Fibroblast of villous mesenchyme (primary cell): Measurements from ENCODE around the gene RPL37A. TPM values are rescaled to one million over a fixed set of nuclear protein-coding genes. Genes with fewer than 3 reads are reported as not detected.
A peak's percentile ranks its signal among the peaks of the same experiment; 100 is the strongest.

Source experiments
- DNase-seq: peaks from one replicate; pipeline ENCODE4 v3.0.0-alpha.2; 2010; ENCODE audit warnings: low read depth
- H3K4me3 ChIP-seq: 2 replicates; pipeline ENCODE4 v1.5.1; 2011; ENCODE audit warnings: low read depth, mild to moderate bottlenecking, low read length
- CTCF ChIP-seq: IDR thresholded peaks from 2 replicates; pipeline ENCODE4 v1.5.1; 2012; ENCODE audit warnings: low read depth, mild to moderate bottlenecking, low read length; ENCODE audit not compliant: insufficient read depth
- total RNA-seq: library from RNA; depleted of rRNA; stranded (reverse); fragments of >200 nt; gene quantifications from 2 replicates; pipeline ENCODE4 v1.2.3, GENCODE V29; 2012

Gene RPL37A
- total RNA-seq, 1 donor = 822 TPM

- TF ChIP-seq CTCF = no peak
- no peak overlapping the region for H3K4me3 ChIP-seq
- no peak for DNase-seq
Measured at GRCh38 chr2:216540920-216541319, 42.3 kb downstream of the RPL37A start.

- H3K4me3 ChIP-seq = no peak overlapping the region
- no peak for TF ChIP-seq CTCF
- DNase-seq = no peak
Measured at GRCh38 chr2:216541505-216541904, 42.9 kb downstream of the RPL37A start.

- H3K4me3 ChIP-seq = no peak overlapping the region
Measured at GRCh38 chr2:216545359-216545758, 46.7 kb downstream of the RPL37A start.

GRCh38 chr2:216546241-216546640 lies 47.6 kb downstream of the RPL37A start:
- H3K4me3 ChIP-seq = no peak overlapping the region
- DNase-seq = no peak
- TF ChIP-seq CTCF = no peak

More at GRCh38 chr2:216545359-216545758, 46.7 kb downstream of the RPL37A start:
- no peak for TF ChIP-seq CTCF
- DNase-seq = peak; percentile 89

GRCh38 chr2:216546641-216547403 lies 48.2 kb downstream of the RPL37A start:
- no peak for DNase-seq
- H3K4me3 ChIP-seq = no peak overlapping the region
- TF ChIP-seq CTCF = no peak

GRCh38 chr2:216548901-216549331 lies 50.3 kb downstream of the RPL37A start:
- TF ChIP-seq CTCF = no peak
- no peak for DNase-seq
- H3K4me3 ChIP-seq = no peak overlapping the region
